Ascending aorta (tissue), 2 donors: ENCODE results near the gene FAM47E. TPM values are rescaled to one million over a fixed set of nuclear protein-coding genes. Genes with fewer than 3 reads are reported as not detected.

Source experiments
- DNase-seq, 2 donors: peaks; one replicate each; pipeline ENCODE4 v3.0.0-alpha.2; 2019; ENCODE audit warnings: low spot score in 2 of 2
- H3K27ac ChIP-seq, 2 donors: fragments of 200-600 bp; sonication (generic); one replicate each; pipeline ENCODE4 v1.5.1; 2016 to 2017; ENCODE audit warnings: mild to moderate bottlenecking in 1 of 2
- H3K27me3 ChIP-seq: fragments of 200-600 bp; sonication (generic); one replicate; pipeline ENCODE4 v1.5.1; 2017
- H3K36me3 ChIP-seq, 2 donors: fragments of 200-600 bp; sonication (generic); one replicate each; pipeline ENCODE4 v1.5.1; 2016
- H3K4me1 ChIP-seq, 2 donors: fragments of 200-600 bp; sonication (generic); one replicate each; pipeline ENCODE4 v1.5.1; 2016 to 2017; ENCODE audit warnings: mild to moderate bottlenecking in 1 of 2
- H3K4me3 ChIP-seq, 2 donors: fragments of 200-600 bp; sonication (generic); one replicate each; pipeline ENCODE4 v1.5.1; 2016 to 2017; ENCODE audit warnings: mild to moderate bottlenecking in 1 of 2
- H3K9me3 ChIP-seq, 2 donors: fragments of 200-600 bp; sonication (generic); one replicate each; pipeline ENCODE4 v1.5.1; 2016
- CTCF ChIP-seq, 3 experiments: fragments of 200-600 bp in 2 of 3; fragments of 450-650 bp in 1 of 3; sonication (generic) in 2 of 3; IDR thresholded peaks; one replicate each; pipeline ENCODE4 v1.5.1; 2016 to 2019; ENCODE audit warnings: antibody characterized with exemption in 3 of 3, mild to moderate bottlenecking in 1 of 3, moderate library complexity in 1 of 3
- intact Hi-C: fragments of 100-400 bp; cut with DNase I; formaldehyde crosslinking; loops from one replicate; pipeline ENCODE4 v1.15.1; 2023
- total RNA-seq: library from RNA; depleted of rRNA; stranded (reverse); fragments of >200 nt; gene quantifications from one replicate; pipeline ENCODE4 v1.1.0, GENCODE V29; 2016

FAM47E gene
- total RNA-seq, 1 donor from 2014 or later: not detected

- no peaks in the 10 kb centered on the region for H3K27me3 ChIP-seq
- H3K27ac ChIP-seq: no peak overlapping the region
- intact Hi-C loops: no loop called here
- no peak for TF ChIP-seq CTCF (IDR thresholded peaks at IDR 0.05)
- no peak for DNase-seq
- no peak overlapping the region for H3K4me3 ChIP-seq
- peaks cover 0 to 12% of the 10 kb centered on the region in 2 donors for H3K9me3 ChIP-seq
- H3K4me1 ChIP-seq: no peaks in the 10 kb centered on the region
- H3K36me3 ChIP-seq: no peaks in the 10 kb centered on the region
These were observed 64.6 kb downstream of the FAM47E start for GRCh38 chr4:76316131-76316530.

DNA sequence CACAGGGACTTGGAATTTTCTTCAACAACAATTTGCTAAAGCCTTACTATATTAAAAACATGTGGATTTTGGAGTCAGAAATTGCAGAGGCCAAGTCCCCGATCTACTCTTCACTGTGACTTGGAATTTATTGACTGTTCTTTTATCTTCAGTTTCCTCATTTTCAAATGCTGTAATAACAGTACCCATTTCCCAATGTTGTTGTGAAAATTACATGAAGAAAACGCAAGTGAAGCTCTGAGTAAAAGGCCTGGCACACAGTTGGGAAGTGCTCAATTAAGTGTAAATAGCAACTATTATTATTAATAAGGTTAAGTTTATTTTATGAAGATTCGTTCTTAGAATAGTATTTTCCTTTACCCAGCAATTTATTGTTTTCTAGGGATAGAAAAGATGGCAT lies 70.7 kb downstream of the FAM47E start:
- Histone ChIP-seq H3K4me3 (no peak overlapping the region), H3K27ac (no peak overlapping the region), H3K36me3 (no peaks in the 10 kb centered on the region), H3K27me3 (no peaks in the 10 kb centered on the region), H3K9me3 (peaks cover 7 to 23% of the 10 kb centered on the region in 2 donors), H3K4me1 (no peaks in the 10 kb centered on the region)
- TF ChIP-seq CTCF (IDR thresholded peaks at IDR 0.05): no peak
- DNase-seq: no peak
- intact Hi-C loops: no loop called here

DNA sequence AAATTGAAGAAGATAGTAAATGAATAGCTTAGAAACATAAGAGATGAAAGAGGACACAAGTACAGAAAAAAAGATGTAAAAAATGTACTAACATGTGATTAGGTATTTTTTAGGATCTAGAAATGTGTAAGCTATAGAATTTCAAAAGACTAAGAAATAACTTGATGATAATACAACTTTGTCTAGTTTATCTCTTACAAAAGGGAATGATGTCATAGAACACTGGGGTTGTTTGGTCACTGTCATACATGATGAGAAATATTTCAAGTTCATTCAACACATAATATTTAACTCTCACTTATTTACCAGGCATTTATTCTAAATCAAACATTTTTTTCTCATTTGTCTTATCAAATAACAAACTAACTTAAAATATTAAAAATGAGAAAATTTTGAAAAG lies 73.6 kb downstream of the FAM47E start:
- no peaks in the 10 kb centered on the region for H3K36me3 ChIP-seq
- no peak for DNase-seq
- no peaks in the 10 kb centered on the region for H3K27me3 ChIP-seq
- H3K27ac ChIP-seq: no peak overlapping the region
- TF ChIP-seq CTCF (IDR thresholded peaks at IDR 0.05): no peak
- H3K9me3 ChIP-seq: peaks cover 7 to 27% of the 10 kb centered on the region in 2 donors
- H3K4me3 ChIP-seq: no peak overlapping the region
- intact Hi-C loops: no loop called here
- no peaks in the 10 kb centered on the region for H3K4me1 ChIP-seq

DNA sequence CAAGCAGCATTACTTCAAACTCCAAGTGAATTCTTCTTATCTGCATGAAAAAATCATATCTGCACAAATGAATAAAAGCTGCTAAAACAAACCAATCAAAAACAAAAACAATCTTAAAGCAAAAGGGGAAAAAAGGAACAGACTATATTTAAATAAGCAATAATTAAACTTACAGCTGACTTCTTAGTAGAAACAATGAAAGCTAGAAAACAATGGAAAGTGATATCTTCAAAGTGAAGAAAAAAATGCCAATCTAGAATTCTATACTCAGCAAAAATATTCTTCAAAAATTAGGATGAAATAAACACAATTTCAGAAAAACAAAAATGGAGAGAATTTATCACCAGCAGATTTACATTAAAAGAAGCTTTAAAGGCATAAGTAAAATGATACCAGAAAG lies 75.0 kb downstream of the FAM47E start:
- no peak for TF ChIP-seq CTCF (IDR thresholded peaks at IDR 0.05)
- Histone ChIP-seq H3K27me3 (no peaks in the 10 kb centered on the region), H3K36me3 (no peaks in the 10 kb centered on the region), H3K9me3 (peaks cover 7 to 27% of the 10 kb centered on the region in 2 donors), H3K4me1 (no peaks in the 10 kb centered on the region), H3K27ac (no peak overlapping the region), H3K4me3 (no peak overlapping the region)
- intact Hi-C loops: no loop called here
- no peak for DNase-seq

Other genes starting within 250 kb of the FAM47E start
- gene CXCL9, start 244.2 kb upstream of the FAM47E start, total RNA-seq: 0.21 TPM
- gene CXCL10, start 228.2 kb upstream of the FAM47E start, total RNA-seq: not detected
- gene CXCL11, start 215.7 kb upstream of the FAM47E start, total RNA-seq: not detected
- gene ART3, start 177.0 kb upstream of the FAM47E start, total RNA-seq: not detected
- 20.2 TPM for gene NUP54, start 103.3 kb upstream of the FAM47E start, total RNA-seq
- gene SCARB2, start 37.9 kb upstream of the FAM47E start, total RNA-seq: 94.1 TPM
- gene STBD1, start 55.0 kb downstream of the FAM47E start, total RNA-seq: 19.9 TPM
- 1.1 TPM for gene CCDC158, start 169.4 kb downstream of the FAM47E start, total RNA-seq
- 192 TPM for gene SHROOM3, start 183.5 kb downstream of the FAM47E start, total RNA-seq